Camera-type eye (tissue), 1 donor: ENCODE measurements around the gene DPM1. TPM values are rescaled to one million over a fixed set of nuclear protein-coding genes. Genes with fewer than 3 reads are reported as not detected.

Source experiments
- total RNA-seq: library from RNA; depleted of rRNA; stranded (reverse); fragments of >200 nt; gene quantifications from one replicate; pipeline ENCODE4 v1.2.3, GENCODE V29; 2014

The DPM1 gene
- total RNA-seq: 62.2 TPM

DNA sequence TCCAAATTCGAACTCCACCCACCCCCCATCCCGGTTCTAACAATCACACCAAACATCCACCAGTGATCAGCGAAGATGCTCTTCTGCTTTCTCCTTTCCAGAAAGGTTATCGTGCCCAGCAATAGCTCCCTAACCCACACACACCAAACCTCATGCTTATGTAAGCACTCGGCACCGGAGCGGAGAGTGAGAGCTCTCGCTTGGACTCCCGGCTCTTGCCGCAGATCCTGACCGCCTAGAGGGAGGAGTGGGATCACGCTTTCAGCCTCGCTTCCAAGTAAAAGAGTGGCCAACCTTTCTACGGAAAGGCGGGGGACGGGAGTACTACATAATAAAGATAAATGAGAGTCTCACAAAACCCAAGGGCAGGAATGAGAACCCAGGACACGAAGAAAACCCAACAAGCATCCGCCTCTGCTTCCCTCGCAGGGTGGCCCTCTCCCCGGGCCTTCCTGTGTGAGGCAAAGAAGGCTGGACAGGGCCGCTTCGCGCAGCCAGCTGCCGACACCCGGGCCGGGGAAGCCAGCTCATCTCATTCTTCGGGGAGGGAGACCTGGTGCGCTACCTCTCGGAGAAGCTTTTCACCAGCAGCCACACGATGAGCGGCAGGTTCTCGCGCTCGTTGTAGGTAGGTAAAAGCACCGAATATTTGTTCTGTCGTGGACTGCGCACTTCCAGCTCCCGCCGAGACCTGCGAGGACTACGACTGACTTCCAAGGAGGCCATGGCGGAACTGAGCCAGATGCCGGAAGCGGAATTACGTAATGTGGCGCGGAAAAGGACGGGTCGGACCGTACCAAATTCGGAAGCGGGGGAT, at the start of gene DPM1:
Gene DPM1, minus strand, starts transcription at position 735 of the 817 bp plus-strand sequence. Its CDS starts 9 bp downstream, at position 726.

DNA sequence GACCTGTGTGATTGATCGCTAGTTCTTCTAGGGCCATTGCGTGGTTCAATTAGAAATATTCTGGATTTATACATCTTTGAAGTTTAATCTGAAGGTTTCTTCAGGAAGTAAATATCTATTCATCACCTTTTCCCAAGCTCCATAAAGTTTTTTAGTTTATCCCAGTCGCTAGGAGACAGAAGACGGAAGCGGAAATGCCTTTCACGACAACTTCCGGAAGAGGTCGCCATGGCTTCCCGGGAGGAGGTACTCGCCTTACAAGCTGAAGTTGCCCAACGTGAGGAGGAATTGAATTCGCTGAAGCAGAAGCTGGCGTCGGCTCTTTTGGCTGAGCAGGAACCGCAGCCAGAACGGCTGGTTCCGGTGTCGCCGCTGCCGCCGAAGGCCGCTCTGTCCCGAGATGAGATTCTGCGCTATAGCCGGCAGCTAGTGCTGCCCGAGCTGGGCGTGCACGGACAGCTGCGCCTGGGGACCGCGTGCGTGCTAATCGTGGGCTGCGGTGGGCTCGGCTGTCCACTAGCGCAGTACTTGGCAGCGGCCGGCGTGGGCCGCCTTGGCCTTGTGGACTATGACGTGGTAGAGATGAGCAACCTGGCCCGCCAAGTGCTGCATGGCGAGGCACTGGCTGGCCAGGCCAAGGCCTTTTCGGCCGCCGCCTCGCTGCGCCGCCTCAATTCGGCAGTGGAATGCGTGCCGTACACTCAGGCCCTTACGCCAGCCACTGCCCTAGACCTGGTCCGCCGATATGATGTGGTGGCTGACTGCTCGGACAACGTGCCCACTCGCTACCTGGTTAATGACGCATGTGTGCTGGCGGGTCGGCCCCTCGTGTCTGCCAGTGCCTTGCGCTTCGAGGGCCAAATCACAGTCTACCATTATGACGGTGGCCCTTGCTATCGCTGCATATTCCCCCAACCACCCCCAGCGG, 547 bp upstream of the DPM1 start, which contains the start of gene MOCS3:
Gene MOCS3, plus strand, starts transcription at position 204 of the 928 bp plus-strand sequence. Its CDS starts 25 bp downstream, at position 229.

DNA sequence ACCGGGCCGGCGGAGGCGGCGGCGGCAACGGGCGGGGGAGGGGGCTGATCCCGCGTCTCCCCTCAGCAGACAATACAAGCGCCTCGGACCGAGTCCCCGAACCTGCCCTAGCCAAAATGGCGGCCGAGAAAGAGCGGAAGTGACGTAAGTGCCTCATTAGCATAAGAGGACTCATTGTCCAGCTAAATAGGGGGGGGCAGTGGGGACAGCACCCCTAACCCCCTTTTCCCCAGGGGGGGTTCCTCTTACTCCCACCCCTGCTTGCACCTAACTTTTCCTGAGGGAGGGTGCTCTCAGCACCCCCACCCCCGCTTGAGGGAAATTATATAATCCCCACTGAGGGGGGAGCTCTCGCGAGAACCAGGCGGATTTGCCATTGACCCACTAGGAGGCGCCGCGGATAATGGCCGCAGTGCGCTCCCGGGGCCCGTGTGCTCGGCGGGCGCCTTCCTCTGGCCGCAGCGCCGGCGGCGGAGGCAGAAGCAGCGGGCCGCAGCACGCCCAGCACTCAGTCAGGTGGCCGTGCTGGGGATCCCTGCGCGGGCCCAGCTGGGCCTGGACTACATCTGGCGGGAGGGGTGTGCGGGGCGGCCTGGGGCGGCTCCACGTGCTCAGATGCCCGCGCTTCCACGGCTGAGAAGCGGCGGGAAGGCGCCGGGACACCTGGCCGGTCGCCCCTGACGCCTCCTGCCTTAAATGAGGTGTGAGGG, 26.9 kb downstream of the DPM1 start, which contains the start of gene ADNP:
Gene ADNP, minus strand, starts transcription at position 132 of the 710 bp plus-strand sequence. CDS start 27,441 bp downstream, outside the sequence.

Other genes starting within 250 kb of the DPM1 start
- gene PARD6B, start 227.0 kb downstream of the DPM1 start, total RNA-seq: 31.1 TPM
- 5.9 TPM for gene BCAS4, start 163.5 kb downstream of the DPM1 start, total RNA-seq
- 115 TPM for gene ADNP, start 27.1 kb downstream of the DPM1 start, total RNA-seq
- 7.2 TPM for gene MOCS3, start 286 bp upstream of the DPM1 start, total RNA-seq
- 3.4 TPM for gene KCNG1, start 64.6 kb upstream of the DPM1 start, total RNA-seq